Endometrium (tissue), 2 donors: ENCODE results near the gene TAAR2.
"Not testable (repeated sequence)": the region's sequence is repeated elsewhere in the genome, so short reads cannot be mapped to it uniquely, and the experiment has no call there.

Source experiments
- FAIRE-seq: peaks from 2 replicates; lab custom pipeline; 2012; peaks lifted over from hg19 to GRCh38; lab: Jason Lieb, UNC
- donor health status: control.
- donor health status: control.

The TAAR2 gene

DNA sequence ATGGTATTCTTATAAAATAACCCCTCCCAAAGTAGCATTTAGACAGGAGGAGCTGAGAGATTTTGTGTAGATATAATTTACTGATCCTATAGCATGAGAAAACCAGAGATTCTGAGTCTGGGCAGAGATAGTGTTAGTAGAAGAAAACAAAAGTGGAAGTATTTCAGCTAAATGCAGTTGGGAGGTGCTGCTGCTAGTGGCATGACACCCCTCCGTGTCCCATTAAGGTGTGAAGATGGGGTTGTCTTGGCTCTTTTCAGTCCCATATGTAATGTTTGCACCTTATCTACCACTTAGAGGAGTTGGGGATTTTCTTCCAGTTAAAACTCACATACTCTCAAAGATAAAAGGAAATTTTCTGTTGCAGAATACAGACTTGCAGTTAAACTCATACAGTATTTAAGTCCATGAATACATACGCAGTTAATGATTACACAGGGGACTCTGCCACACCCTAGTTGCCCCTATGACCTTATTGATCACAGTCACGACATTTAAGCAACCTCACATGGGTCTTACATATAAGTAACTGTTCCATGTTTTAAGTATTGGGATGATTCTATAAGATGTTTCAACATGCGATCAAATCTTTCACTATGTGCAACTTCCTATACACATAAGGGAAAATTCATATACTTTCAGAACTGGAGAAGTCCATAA is 11.5 kb downstream of the TAAR2 start:
- no peak for FAIRE-seq

GRCh38 chr6:132611616-132612015 is 12.5 kb downstream of the TAAR2 start:
- no peak for FAIRE-seq

GRCh38 chr6:132607544-132608233 is 16.4 kb downstream of the TAAR2 start:
- FAIRE-seq: no peak

DNA sequence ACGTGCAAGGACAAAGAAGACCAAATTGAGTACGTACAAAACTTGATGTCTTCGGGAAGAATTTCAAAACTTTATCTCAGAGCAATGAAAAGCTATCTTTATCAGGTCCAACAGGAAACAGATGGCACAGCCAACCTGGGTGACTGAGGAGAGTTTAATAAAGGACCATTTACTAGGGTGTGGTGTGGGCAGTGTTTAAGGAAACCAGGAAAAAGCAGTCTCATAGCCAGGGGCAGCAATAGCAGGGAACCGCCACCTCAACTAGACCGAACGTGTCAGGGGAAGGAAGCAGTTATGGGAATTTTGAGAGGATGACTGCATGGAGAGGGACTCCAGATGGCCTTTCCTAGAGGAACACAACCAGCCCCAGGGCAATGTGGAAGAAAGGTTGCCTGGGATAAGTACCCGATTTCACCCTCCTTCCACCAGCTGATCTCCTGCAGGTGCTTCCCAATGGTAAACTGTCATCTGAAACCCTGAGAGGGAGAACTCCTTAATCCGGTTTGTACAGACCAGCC is 19.4 kb downstream of the TAAR2 start:
- no peak for FAIRE-seq

GRCh38 chr6:132600900-132601299 is 23.2 kb downstream of the TAAR2 start:
- FAIRE-seq: not testable (repeated sequence)

GRCh38 chr6:132598473-132598872 is 25.6 kb downstream of the TAAR2 start:
- FAIRE-seq: no peak

DNA sequence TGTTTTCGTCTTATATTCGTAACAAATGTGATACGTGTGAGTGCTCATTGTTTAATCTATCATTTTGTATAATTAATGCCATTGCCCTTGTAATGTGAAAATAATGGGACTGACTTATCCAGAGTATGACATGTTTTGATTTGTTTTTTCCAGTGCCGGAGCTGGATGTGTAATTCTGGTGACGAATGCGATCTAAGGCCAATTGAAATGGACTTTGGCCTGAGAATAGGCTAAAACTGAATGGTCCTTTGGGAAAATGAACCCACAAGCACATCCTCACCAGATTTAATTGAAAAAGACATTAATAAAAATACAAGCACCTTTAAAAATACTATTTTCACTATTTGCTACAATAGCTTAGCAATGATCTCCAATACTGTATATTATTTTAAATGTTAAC is 27.9 kb downstream of the TAAR2 start:
- FAIRE-seq: no peak

- FAIRE-seq: no peak
Measured at GRCh38 chr6:132592855-132593254, 31.2 kb downstream of the TAAR2 start.

DNA sequence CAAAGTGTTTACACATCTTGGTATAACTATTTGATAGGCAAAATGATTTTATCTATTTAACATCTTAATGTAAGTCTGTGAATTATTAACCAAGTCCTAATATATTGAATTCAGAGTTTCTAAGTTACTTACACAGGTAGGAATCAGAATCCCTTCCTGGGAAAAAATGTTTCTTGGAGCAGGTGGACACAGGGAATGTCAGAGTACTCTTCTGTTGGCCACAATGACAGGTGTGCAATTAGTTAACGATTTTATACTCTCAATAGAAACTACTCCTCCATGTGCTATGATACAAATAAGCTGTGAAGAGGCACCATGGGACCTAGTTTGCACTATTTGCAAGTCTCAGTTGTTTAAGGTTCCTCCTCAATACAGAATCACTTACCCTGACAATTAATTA is 33.7 kb downstream of the TAAR2 start:
- no peak for FAIRE-seq

GRCh38 chr6:132589454-132589853 is 34.6 kb downstream of the TAAR2 start, which contains the start of gene TAAR5:
TSS of gene TAAR5 (minus strand) at chr6:132589741. CDS start at chr6:132589686, 55 bp downstream.
- FAIRE-seq: no peak

DNA sequence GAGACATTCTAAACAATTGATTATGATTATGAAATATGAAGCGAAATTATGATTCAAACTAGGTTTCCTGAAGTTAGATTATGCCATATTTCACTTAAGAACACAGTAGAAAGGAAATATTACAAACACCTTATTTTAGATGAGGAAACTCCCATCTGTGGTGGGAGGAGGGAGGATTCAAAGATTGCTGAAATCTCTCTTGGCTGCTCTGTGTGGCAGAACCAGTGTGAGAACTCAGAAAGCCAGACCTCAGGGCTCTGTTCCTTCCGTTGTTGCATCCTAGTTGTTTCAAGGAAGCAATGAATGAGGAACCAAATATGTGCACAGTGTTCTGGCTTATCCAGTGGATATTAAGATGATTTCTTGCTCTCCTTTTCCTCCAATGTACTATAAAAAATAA is 36.7 kb downstream of the TAAR2 start:
- no peak for FAIRE-seq

GRCh38 chr6:132584698-132585097 is 39.4 kb downstream of the TAAR2 start:
- peak; percentile 26 for FAIRE-seq

GRCh38 chr6:132571774-132572173 is 52.3 kb downstream of the TAAR2 start:
- no peak for FAIRE-seq

DNA sequence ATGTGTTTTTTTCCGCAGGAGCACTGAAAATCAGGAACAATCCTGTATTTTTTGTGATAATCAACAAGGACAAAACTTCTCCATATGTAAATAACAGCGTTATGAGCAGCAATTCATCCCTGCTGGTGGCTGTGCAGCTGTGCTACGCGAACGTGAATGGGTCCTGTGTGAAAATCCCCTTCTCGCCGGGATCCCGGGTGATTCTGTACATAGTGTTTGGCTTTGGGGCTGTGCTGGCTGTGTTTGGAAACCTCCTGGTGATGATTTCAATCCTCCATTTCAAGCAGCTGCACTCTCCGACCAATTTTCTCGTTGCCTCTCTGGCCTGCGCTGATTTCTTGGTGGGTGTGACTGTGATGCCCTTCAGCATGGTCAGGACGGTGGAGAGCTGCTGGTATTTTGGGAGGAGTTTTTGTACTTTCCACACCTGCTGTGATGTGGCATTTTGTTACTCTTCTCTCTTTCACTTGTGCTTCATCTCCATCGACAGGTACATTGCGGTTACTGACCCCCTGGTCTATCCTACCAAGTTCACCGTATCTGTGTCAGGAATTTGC is 53.8 kb downstream of the TAAR2 start, which contains the start of gene TAAR6:
Gene TAAR6, plus strand, starts transcription at position 102 of the 557 bp plus-strand sequence. Its CDS starts 0 bp downstream, at position 102.
- FAIRE-seq: no peak

DNA sequence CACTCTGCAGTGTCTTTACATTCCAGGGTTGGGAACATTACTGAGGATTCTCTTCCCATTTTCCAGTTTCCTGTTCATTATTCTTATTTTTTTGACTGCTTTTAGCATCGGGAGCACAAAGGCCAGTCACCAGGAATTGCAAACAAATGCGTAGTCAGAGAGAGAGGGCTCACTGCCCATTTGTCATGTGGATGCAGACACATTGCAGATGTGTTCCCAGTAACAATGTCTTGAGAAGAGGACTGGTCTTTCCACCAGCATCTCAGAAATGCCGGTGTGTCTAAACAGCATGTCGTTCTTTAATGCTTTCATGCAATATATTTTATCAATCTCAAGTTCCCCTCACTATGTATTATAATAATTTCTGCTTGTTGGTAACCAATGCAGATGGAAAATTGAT is 54.9 kb downstream of the TAAR2 start:
- no peak for FAIRE-seq

- no peak for FAIRE-seq
Measured at GRCh38 chr6:132568611-132569010, 55.5 kb downstream of the TAAR2 start.

DNA sequence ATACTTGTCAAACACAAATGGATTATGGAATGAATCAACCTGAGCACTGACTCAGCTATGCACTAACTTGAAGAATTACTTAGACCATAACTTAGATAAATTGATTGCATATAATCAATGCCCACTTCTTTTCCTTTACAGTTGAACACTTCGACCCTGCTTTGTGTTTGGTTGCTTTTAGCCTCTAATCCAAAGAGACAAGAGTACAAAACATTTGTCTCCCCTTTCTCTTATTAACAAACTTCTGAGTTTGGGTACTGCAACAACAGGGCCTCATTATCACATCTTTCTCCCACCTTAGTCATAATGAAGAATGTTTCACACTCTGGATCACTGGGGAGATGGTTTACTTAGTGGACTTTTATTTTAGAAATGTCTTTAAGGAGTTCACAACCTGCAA is 56.5 kb downstream of the TAAR2 start:
- no peak for FAIRE-seq
